ENCODE results near the gene SGPP1. TPM values are rescaled to one million over a fixed set of nuclear protein-coding genes. Genes with fewer than 3 reads are reported as not detected.

Gene SGPP1
- polyA plus RNA-seq, 3 donors, result 3.3 to 13.3 (median 7.6) TPM

DNA sequence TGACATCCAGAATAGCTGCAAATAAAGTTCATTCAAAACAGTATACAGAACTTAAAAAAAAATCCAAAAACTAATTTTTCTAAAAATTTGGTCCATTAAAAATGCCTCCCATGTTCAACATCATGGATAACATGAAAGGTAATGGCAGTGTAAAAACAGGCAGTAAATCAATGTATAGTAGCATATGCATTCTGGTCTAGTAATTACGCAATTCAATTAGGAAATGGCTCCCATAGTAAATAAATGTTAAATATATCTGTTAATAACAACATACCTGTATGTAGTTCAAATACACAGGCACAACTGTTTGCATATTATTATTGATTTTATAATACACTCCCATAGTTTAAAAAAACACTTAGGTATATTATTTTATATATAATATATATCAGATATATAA is 42.5 kb downstream of the SGPP1 start:
- Histone ChIP-seq H3K27me3 (ENCODE audit: control insufficient read depth in 2 of 2, insufficient read depth in 2 of 2, low read length in 2 of 2) (no peaks in the 10 kb centered on the region), H3K27ac (ENCODE audit: low read depth in 1 of 2, low read length in 2 of 2) (no peak overlapping the region), H2AFZ (ENCODE audit: insufficient read depth, low read depth, low read length, poor library complexity, severe bottlenecking) (no peak overlapping the region), H4K20me1 (ENCODE audit: insufficient read depth, low read length) (no peaks in the 10 kb centered on the region), H3K9ac (ENCODE audit: insufficient read depth, low read length, poor library complexity, severe bottlenecking) (no peak overlapping the region), H3K4me2 (replicated peaks; ENCODE audit: extremely low read depth, low read length, poor library complexity, severe bottlenecking) (no peak overlapping the region), H3K4me3 (replicated peaks in 1 of 3; ENCODE audit: low read depth in 2 of 3, low read length in 3 of 3) (no peak overlapping the region), H3K79me2 (ENCODE audit: insufficient read depth, low read length) (no peaks in the 10 kb centered on the region), H3K9me3 (replicated peaks in 1 of 2; ENCODE audit: control insufficient read depth in 1 of 2, insufficient read depth in 1 of 2, low read length in 2 of 2) (no peaks in the 10 kb centered on the region), H3K36me3 (replicated peaks in 1 of 2; ENCODE audit: control insufficient read depth in 1 of 2, insufficient read depth in 2 of 2, low read length in 2 of 2) (no peaks in the 10 kb centered on the region), H3K4me1 (ENCODE audit: control insufficient read depth in 1 of 2, insufficient read depth in 2 of 2, low read length in 2 of 2) (no peaks in the 10 kb centered on the region)
- Mint-ChIP-seq H3K4me3 (no peak overlapping the region), H3K27ac (no peak overlapping the region), H3K4me1 (no peaks in the 10 kb centered on the region), H3K36me3 (peaks cover 0 to 4% of the 10 kb centered on the region in 2 donors), H3K9me3 (peaks cover 0 to 1% (median 0%) of the 10 kb centered on the region in 7 donors), H3K27me3 (ENCODE audit: low read depth in 3 of 3) (no peaks in the 10 kb centered on the region)
- TF ChIP-seq, protein P1, sequence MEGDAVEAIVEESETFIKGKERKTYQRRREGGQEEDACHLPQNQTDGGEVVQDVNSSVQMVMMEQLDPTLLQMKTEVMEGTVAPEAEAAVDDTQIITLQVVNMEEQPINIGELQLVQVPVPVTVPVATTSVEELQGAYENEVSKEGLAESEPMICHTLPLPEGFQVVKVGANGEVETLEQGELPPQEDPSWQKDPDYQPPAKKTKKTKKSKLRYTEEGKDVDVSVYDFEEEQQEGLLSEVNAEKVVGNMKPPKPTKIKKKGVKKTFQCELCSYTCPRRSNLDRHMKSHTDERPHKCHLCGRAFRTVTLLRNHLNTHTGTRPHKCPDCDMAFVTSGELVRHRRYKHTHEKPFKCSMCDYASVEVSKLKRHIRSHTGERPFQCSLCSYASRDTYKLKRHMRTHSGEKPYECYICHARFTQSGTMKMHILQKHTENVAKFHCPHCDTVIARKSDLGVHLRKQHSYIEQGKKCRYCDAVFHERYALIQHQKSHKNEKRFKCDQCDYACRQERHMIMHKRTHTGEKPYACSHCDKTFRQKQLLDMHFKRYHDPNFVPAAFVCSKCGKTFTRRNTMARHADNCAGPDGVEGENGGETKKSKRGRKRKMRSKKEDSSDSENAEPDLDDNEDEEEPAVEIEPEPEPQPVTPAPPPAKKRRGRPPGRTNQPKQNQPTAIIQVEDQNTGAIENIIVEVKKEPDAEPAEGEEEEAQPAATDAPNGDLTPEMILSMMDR (IDR thresholded peaks at IDR 0.05), result no peak
- intact Hi-C loops (cut with micrococcal nuclease), result no loop called here
- WGBS (ENCODE audit: insufficient coverage), result no CpG with 5 or more reads among the region's 1 CpG
- no peak for DNase-seq

DNA sequence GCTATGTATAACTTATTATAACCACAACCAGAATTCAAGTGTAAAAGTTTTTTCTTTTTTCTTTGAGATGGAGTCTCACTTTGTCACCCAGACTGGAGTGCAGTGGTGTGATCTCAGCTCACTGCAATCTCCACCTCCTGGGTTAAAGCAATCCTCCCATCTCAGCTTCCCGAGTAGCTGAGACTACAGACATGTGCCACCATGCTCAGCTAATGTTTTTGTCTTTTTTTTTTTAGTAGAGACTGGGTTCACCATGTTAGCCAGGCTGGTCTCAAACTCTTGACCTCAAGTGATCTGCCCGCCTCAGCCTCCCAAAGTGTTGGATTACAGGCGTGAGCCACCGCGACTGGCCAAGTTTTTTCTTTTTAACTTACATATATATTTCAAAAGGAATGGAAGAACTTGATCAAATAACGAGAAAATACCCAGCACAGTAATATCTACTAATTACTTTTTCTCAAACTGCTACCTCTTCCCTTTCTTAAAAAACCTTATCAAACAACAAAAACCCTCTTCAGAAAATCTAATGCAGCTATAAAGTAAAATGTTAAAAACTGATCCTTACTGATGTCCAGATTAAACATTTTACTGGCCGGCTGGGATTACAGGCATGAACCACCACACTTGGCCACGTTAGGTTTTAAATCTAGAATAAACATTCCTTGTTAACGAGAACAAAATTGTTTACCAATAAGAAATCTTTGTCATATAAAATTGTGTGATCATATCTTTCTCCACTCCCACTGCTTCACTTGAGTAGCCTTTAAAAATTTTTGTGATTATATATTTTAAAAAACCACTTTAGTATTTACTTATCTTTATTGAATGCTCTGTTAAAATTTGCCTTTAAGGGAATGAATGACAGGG is 44.9 kb downstream of the SGPP1 start:
- no peak overlapping the region for H3K4me3 ChIP-seq (replicated peaks in 1 of 3; ENCODE audit: low read depth in 2 of 3, low read length in 3 of 3)
- no peaks in the 10 kb centered on the region for H3K9me3 ChIP-seq (replicated peaks in 1 of 2; ENCODE audit: control insufficient read depth in 1 of 2, insufficient read depth in 1 of 2, low read length in 2 of 2)
- H3K4me1 ChIP-seq (ENCODE audit: control insufficient read depth in 1 of 2, insufficient read depth in 2 of 2, low read length in 2 of 2), result no peaks in the 10 kb centered on the region
- no peak overlapping the region for H2AFZ ChIP-seq (ENCODE audit: insufficient read depth, low read depth, low read length, poor library complexity, severe bottlenecking)
- no peak overlapping the region for H3K9ac ChIP-seq (ENCODE audit: insufficient read depth, low read length, poor library complexity, severe bottlenecking)
- WGBS (ENCODE audit: insufficient coverage), result no CpG with 5 or more reads among the region's 9 CpGs
- Mint-ChIP-seq H3K4me1 (no peaks in the 10 kb centered on the region), H3K9me3 (peaks cover 0 to 3% (median 1%) of the 10 kb centered on the region in 7 donors), H3K27me3 (ENCODE audit: low read depth in 3 of 3) (no peaks in the 10 kb centered on the region), H3K36me3 (peaks cover 3 to 4% of the 10 kb centered on the region in 2 donors), H3K4me3 (no peak overlapping the region), H3K27ac (no peak overlapping the region)
- no peaks in the 10 kb centered on the region for H3K36me3 ChIP-seq (replicated peaks in 1 of 2; ENCODE audit: control insufficient read depth in 1 of 2, insufficient read depth in 2 of 2, low read length in 2 of 2)
- H3K79me2 ChIP-seq (ENCODE audit: insufficient read depth, low read length), result no peaks in the 10 kb centered on the region
- no peak overlapping the region for H3K27ac ChIP-seq (ENCODE audit: low read depth in 1 of 2, low read length in 2 of 2)
- DNase-seq, result no peak
- no peaks in the 10 kb centered on the region for H3K27me3 ChIP-seq (ENCODE audit: control insufficient read depth in 2 of 2, insufficient read depth in 2 of 2, low read length in 2 of 2)
- H4K20me1 ChIP-seq (ENCODE audit: insufficient read depth, low read length), result no peaks in the 10 kb centered on the region
- intact Hi-C loops (cut with micrococcal nuclease), result no loop called here
- no peak overlapping the region for H3K4me2 ChIP-seq (replicated peaks; ENCODE audit: extremely low read depth, low read length, poor library complexity, severe bottlenecking)
- TF ChIP-seq, protein P1 (IDR thresholded peaks at IDR 0.05), result no peak

Measured in CD14-positive monocyte (primary cell).